Myocyte (in vitro differentiated cells): ENCODE results near the gene MAGI3. TPM values are rescaled to one million over a fixed set of nuclear protein-coding genes. Genes with fewer than 3 reads are reported as not detected.
"Not testable (repeated sequence)": the region's sequence is repeated elsewhere in the genome, so short reads cannot be mapped to it uniquely, and the experiment has no call there.

Experiments
- DNase-seq: peaks from one replicate; pipeline ENCODE4 v3.0.0-alpha.2; 2012; ENCODE audit warnings: low read depth
- total RNA-seq: library from RNA; depleted of rRNA; stranded (reverse); fragments of >200 nt; gene quantifications from 2 replicates; pipeline ENCODE4 v1.2.3, GENCODE V29; 2014

MAGI3 gene
- total RNA-seq, 1 donor from 2014 or later = 8.4 TPM

DNA sequence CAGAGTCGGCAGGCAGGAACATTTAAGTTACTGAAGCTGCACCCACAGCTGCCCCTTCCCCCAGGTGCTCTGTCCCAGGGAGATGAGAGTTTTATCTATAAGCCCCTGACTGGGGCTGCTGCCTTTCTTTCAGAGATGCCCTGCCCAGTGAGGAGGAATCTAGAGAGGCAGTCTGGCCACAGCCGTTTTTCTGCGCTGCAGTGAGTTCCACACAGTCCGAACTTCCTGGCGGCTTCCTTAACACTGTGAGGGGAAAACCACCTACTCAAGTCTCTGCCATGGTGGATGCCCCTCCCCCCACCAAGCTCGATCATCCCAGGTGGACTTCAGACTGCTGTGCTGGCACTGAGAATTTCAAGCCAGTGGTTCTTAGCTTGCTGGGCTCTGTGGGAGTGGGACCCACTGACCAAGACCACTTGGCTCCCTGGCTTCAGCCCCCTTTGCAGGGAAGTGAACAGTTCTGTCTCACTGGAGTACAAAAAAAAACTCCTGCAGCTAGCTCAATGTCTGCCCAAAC, 185.5 kb downstream of the MAGI3 start:
- not testable (repeated sequence) for DNase-seq

DNA sequence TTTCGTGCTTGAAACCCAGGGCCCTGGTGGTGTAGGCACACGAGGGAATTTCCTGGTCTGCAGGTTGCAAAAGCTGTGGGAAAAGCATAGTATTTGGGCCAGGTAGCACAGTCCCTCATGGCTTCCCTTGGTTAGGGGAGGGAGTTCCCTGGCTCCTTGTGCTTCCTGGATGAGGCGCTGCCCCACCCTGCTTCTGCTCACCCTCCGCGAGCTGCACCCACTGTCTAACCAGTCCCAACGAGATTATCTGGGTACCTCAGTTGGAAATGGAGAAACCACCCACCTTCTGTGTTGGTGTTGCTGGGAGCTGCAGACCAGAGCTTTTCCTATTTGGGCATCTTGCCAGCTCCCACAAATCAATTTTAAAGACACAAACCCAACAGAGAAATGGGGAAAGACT, 186.0 kb downstream of the MAGI3 start:
- no peak for DNase-seq

DNA sequence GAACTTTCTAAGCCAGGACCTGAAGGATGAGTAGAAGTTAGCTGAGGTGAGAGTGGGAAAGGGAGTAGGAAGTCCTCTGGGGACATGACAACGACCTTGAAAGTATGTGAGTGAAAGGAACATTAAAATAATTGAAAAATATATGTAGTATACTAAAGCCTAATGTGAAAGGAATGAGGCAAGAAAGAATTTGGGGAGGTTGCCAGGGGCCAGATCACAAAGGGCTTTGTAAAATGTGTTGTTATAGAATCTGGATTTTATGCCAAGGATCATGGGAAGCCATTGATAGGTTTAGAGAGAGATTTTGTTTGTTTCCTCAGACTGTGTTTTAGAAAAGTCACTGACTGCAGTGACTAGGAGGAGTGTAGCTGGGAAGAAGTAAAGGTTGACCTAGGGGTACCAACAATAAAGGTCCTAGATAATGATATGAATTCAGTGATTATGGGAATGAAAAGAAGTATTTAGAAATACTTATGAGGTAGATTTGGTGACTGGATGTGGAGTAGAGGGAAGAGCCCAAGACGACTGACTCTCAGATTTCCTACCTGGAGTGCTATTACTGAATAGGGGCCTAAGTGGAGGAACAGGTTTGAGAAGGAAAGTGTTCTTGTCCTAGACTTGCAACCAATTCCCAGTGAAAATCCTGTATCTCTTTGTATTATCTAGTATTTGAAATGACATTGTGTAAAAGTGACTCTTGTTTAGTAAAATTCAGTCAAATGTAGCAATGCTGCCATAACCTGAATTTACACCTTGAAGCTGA, 189.1 kb downstream of the MAGI3 start:
- no peak for DNase-seq

DNA sequence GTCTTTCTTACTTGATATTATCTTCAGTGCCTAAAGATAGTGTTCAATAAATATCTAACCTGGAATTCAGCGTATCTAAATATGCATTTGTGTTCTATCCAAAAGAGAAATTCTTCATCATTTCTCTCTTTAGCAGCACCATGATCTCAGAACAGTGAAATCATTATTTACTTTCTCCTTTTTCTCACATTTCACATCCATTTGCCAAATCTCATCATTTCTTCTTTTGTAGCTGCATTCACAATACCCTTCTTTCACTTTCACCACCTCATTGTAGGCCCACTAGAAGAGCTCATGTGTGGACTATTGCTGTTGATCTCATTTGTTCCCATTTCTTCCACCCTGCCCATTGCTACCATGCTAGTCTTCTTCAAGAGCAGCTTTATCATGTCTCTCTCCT, 191.0 kb downstream of the MAGI3 start:
- no peak for DNase-seq

DNA sequence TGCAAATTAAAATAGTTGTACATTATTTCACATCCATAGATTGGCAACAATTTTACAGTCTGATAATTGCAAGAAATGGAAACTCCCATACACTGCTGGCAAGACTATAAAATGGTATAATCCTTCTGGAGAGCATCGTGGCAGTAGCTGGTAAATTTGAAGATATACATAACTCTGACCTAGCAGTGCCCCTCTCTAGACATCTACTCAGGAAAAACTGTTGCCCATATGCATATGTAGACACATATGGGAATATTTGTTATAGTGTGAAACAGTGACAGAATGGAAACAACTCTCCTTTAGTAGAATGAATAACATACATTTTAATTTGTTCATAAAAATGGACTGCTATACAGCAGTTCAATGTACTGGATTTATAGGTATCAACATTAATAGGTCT, 191.8 kb downstream of the MAGI3 start:
- DNase-seq = no peak

DNA sequence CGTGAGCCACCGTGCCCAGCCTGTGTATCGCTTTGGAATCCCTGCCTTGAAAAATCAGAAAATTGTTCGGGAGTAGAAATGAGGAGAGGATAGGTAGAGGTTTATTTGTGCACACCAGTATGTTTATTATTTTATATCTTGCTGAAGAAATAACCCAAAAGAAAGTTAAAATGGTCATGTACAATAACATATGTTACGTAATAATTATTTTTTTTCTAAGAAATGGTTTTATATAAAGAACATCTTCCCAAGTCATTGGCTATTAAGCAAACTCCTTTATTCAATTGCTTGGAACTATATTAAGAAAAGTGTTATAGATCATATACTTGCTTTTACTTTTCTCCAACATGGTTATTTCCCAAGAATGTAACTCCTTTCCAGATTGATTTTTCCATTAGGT, 197.2 kb downstream of the MAGI3 start:
- no peak for DNase-seq

DNA sequence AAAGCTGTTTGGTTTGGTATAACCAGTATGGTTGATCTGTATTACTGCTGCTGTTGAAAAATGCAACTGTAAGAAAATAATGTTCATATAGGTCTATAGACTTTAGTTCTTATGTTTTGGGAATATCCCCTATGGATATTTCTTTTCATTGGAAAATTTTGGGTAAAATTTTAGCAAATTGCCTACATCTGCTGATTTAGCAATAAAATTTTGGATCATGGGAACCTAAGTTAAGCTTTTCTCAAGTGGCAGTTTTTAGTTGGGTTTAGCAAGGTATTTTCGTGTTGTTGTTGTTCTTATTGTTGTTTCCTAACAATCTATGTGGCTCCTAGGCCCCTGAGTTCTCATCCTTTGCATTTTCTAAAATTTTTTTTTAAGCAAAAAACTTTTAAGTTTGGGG, 201.9 kb downstream of the MAGI3 start:
- DNase-seq = no peak

DNA sequence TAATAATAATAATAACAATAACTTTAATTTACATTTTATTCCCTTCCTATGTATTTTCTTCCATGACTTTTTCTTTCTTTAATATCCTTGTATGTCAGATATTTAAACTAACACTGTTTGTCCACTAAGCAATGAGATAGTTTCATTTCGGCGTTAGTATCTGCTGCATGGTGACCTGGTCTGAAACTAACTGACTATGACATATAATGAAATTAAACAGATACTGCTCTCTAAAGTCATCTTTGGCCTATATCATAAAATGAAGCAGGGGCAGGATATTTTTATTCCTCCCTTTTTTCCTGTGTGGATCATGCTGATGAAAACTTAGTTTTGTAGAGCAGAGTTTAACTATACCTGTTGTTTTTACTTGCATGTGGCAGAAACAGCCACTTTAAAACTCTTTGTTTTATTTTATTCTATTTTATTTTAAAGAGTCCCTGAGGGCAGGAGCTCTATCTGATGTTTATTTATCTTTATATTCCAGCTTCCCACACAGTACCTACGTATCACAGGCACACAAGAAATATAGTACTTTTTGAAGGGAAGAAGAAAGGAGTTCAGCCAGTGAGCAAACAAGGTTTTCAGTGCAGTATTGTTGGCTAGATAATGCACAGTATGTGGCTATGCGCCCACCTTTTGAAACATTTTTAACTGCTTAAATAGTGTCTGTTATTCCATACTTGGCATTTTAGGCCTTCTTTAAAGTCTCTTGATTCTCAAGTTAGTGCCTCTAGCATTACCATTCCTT, 203.4 kb downstream of the MAGI3 start:
- DNase-seq = no peak

DNA sequence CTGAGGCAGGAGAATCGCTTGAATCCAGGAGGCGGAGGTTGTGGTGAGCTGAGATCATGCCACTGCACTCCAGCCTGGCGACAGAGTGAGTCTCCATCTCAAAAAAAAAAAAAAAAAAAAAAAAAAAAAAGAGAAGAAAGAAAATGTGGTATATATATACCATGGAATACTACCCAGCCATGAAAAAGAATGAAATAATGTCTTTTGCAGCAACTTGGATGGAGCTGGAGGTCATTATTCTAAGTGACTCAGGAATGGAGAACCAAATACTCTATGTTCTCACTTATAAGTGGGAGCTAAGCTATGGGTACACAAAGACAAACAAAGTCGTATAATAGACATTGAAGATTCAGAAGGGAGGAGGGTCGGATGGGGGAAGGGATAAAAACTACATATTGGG, 214.2 kb downstream of the MAGI3 start:
- DNase-seq = not testable (repeated sequence)

DNA sequence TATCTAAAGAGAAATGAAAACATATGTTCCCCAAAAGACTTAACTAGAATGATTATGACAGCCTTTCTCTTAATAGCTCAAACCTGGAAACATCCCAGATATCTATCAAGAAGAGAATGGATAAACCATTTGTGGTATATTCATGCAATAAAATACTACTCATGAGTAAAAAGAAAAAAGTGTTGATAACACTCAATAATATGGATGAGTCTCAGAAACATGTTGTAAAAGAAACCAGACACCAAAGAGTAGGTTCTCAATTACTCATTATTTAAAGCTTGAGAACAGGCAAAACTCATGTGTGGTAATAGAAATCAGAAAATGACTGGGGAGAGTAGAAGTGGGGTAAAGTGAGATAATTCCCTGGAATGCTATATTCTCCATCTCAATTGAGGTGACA, 214.8 kb downstream of the MAGI3 start:
- no peak for DNase-seq

DNA sequence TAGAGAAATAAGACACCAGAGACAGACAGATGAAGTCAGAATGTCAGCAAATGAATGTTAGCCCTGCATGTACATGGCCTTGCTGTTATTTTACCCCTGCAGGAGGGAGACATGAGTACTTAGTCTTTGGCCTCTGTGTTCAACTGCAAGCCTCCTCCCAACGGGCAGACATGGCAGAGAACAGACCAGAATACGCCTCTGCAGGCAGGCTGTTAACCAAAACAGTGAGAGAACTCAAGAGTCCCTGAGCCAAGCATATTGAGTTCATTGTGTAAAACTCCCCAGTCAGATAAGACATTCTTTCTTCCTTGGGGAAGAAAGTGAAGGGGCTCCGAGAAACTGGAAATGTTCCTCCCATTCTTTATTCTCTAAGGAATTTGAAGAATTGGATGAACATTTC, 218.1 kb downstream of the MAGI3 start:
- DNase-seq = no peak

DNA sequence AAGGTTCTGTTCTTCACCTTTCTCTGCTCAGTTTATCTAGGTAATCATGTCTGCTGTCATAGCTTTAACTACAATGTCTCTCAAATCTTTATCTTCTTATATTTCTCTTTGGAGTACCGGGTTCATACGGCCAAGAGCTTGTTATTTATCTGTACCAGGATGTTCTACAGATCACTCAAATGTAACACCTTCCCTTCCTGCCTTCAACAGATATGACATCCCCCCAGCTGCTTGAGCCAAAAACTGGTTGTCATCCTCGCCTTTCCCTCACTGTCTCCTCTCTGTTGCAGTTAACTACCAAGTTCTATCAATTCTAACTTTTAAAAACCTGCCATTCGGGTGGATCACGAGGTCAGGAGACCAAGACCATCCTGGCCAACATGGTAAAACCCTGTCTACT, 220.1 kb downstream of the MAGI3 start:
- no peak for DNase-seq

DNA sequence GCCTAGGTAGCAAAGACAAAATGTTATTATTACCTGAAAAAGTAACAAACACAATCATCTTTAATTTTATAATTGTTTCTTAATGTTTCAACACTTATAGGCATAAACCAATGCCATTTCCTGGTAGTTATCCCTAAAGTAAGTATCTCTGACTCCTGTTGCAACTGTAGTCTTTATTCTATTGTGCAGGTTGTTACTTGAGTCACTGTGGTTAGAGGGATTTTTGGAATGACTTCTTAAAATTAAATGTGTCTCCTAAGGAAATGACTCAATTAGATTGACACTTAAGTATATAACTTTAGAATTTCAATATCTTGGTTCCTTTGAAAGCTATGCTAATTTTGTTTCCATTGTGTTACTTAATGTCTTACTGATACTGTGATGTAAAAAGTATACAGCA, 225.1 kb downstream of the MAGI3 start:
- DNase-seq = no peak

DNA sequence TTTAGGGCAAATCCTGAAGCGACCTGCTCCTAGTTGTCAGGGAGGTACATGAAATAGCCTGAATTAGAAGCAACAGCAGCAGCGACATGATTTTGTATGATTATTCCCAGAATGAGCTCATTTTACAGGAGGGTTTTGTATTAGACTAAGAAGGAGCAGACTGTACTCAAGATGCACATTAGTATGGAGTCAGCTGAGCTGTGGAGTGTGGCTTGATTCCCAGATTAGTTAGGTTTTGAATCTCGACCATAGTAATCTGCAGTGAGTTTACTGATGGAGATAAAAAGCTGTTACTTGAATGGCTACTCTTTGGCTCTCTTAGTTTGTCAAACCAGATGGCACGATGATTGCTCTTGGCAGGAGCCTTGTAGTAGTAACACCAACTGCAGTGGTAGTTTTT, 225.8 kb downstream of the MAGI3 start:
- DNase-seq = peak; percentile 8

DNA sequence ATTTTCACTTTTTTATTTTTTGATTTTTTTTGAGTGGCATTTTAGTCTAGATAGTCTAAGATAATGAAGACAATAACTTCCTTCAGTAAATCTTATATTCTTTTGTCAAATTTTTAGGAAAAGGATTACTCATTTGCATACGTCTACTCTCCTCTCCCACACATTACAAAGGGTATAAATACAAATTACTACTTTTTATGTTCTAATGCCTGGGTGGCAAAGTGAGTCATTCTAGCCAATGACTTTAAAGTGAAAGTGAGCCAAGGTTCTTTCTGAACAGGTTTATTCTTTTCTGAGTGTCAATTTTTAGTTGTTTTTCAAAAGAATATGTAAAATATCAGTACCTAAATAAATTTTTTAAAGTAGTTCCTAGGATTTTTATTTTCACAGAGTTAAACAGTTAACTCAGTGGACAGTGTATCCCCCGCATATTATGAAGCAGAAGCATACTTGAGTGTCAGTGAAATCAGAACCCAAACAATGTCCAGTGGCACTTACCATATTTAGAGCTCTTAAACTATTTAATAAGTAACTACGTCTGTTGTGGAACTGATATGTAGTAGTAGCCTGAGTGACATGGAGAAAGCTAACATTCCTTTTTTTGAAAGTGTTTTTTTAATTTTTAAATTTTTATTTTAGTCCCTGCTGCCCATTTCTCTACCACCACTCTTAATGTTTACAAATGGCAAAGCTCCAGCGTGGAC, 227.3 kb downstream of the MAGI3 start:
- DNase-seq = no peak

DNA sequence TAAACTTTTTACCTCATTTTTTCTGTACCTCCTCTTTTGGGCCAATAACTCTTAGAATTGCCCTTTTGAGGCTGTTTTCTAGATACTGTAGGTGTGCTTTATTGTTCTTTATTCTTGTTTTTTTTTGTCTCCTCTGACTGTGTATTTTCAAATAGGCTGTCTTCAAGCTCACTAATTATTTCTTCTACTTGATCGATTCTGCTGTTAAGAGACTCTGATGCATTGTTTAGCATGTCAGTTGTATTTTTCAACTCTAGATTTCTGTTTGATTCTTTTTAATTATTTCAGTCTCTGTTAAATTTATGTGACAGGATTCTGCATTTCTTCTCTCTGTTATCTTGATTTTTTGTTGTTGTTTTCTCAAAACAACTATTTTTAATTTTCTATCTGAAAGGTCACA, 238.7 kb downstream of the MAGI3 start:
- DNase-seq = no peak

DNA sequence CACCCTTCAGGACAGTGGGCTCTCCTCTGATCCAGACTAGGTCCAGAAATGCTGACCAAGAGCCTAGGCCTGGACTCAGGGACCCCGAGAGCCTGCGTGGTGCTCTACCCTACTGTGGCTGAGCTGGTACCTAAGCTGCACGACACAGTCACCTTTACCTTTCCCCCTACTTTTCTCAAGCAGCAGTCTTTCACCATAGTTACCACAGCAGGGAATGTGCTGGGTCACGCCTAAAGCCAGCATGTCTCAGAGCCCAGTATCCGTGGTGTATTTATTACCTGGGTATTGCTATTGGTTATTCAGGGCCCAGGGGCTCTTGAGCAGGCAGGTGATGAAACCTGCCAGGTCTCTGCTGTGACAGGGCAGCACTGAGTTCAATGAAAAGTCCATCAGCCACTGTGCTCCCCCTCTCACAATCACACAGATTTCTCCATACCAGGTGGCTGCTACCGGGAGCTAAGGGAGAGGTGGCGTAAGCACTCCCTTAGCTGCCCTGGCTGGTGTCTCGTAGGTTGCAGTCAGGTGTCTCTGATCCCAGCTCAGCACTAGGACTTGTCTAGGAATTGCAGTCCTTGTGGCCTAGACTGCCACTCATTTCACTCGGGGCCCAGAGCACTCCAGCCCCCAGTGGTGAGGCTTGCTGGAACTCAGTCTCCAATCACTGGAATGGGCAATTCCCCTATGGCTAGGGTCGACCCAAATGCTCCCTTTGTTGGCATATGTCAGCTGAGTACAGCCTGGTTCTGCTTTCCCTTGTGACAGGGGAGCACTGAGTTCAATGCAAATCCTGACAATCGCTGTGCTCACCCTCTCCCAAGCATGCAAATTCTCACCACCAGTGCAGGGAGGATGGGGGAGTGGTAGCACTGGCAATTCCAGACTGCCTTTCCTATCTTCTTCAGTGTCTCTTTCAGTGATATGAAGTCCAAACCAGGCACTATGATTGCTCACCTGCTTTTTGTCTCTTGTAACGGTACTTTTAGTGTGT, 240.3 kb downstream of the MAGI3 start:
- no peak for DNase-seq

DNA sequence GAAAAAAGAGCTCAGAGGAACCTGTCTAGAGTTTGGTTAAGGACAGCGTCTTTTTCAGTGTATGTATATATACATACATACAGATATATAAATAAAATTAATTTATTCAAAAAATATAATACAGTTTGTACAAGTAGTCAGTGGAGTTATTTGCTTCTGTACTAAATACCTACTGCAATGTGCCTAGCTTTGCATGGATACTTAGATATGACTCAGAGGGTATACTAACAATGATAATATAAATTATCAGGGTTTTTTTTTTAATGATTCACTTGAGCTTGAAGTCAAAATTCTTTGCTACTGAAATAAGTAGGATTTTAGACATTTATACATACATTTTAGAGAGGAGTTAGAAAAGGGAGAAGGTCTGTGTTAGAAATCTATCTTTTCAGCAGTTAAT, 251.1 kb downstream of the MAGI3 start:
- no peak for DNase-seq

DNA sequence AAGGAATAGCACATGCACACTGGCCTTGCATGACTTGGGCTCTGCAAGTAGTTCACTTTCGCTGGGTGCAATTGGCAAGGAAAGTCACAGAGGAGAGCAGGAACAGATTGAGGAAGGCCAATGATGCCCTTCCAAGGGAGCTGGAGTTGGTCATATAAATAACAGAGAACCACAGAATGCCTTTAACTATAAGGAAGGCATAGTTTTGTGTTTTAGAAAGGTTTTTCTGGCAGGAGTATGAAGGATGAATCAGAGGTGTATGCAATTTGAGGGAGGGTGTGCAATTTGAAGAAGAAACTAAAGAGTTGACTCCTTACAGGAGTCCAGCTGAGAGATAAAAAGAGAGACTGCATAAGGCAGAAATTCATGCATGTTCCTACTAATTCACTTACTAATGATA, 256.8 kb downstream of the MAGI3 start:
- no peak for DNase-seq

DNA sequence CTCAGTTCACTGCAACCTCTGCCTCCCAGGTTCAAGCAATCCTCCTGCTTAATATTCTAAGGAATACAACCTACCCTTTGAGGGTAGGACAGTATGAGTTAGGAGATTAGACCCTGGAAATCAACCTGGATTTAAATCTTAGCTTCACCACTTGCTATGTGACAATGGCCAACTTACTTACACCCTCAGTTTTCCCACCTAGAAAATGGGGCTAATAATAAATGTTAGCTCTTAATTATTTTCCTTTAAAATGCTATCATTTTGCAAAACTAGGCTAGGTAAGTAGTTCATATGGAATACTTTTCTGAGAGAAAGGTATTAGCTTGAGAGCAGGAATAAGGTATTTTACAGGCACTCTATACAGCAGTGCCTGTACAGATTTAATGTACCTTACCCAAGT, 258.2 kb downstream of the MAGI3 start:
- no peak for DNase-seq

DNA sequence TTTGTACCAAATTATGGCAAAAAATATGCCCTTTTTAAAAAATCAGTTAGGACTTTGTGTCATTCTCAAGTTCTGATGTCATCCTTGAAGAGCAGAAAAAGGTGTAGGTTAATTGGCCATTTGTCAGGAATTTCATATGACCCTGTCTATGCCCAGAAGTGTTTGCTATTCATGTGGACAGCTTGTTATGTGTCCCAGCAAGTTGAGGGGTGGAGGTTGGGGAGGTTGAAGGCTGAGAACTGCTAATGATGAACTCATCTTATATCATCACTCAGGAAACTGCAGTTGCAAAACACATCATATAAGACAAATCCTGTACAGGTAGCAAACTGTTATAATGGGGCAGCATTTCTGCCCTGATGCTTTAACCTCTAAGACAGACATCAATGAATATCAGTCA, 262.5 kb downstream of the MAGI3 start:
- no peak for DNase-seq
